CD14-positive monocyte (primary cell): Measurements from ENCODE around the gene UGT1A10. TPM values are rescaled to one million over a fixed set of nuclear protein-coding genes. Genes with fewer than 3 reads are reported as not detected.

ENCODE experiments used
- DNase-seq, 3 donors: peaks; one replicate each; pipeline ENCODE4 v3.0.0-alpha.2; 2011 to 2022
- H2AFZ ChIP-seq: 2 replicates; pipeline ENCODE4 v1.6.0; 2012; ENCODE audit warnings: mild to moderate bottlenecking, low read depth, low read length, inconsistent platforms; ENCODE audit not compliant: insufficient read depth, poor library complexity, severe bottlenecking
- H3K27ac ChIP-seq, 2 donors: 1 replicate in 1 of 2; 2 replicates in 1 of 2; pipeline ENCODE4 v1.5.1; 2012 to 2013; ENCODE audit warnings: low read length in 2 of 2, control low read depth in 1 of 2, inconsistent platforms in 1 of 2, low read depth in 1 of 2, mild to moderate bottlenecking in 1 of 2
- H3K27me3 ChIP-seq, 2 donors: one replicate each; pipeline versions ENCODE4 v1.6.0 to v1.6.1; 2011 to 2013; ENCODE audit warnings: low read length in 2 of 2; ENCODE audit not compliant: control insufficient read depth in 2 of 2, insufficient read depth in 2 of 2
- H3K36me3 ChIP-seq, 2 donors: replicated peaks in 1 of 2; 1 replicate in 1 of 2; 2 replicates in 1 of 2; pipeline versions ENCODE4 v1.5.1 to v1.6.1; 2012 to 2013; ENCODE audit warnings: low read length in 2 of 2, control low read depth in 1 of 2, inconsistent platforms in 1 of 2, mild to moderate bottlenecking in 1 of 2; ENCODE audit not compliant: insufficient read depth in 2 of 2, control insufficient read depth in 1 of 2
- H3K4me1 ChIP-seq, 2 donors: 1 replicate in 1 of 2; 2 replicates in 1 of 2; pipeline versions ENCODE4 v1.5.1 to v1.6.1; 2012 to 2013; ENCODE audit warnings: low read length in 2 of 2, control low read depth in 1 of 2, inconsistent platforms in 1 of 2, mild to moderate bottlenecking in 1 of 2, moderate library complexity in 1 of 2; ENCODE audit not compliant: insufficient read depth in 2 of 2, control insufficient read depth in 1 of 2
- H3K4me2 ChIP-seq: replicated peaks from 2 replicates; pipeline ENCODE3; 2012; ENCODE audit warnings: low read length, moderate library complexity, mild to moderate bottlenecking; ENCODE audit not compliant: poor library complexity, severe bottlenecking; ENCODE audit errors: extremely low read depth
- H3K4me3 ChIP-seq, 3 experiments: fragments of 200-600 bp in 1 of 3; sonication (generic) in 1 of 3; replicated peaks in 1 of 3; 1 replicate in 2 of 3; 2 replicates in 1 of 3; pipeline ENCODE4 v1.5.1; 2011 to 2013; ENCODE audit warnings: low read length in 3 of 3, mild to moderate bottlenecking in 3 of 3, control low read depth in 2 of 3, low read depth in 2 of 3, inconsistent platforms in 1 of 3, moderate library complexity in 1 of 3
- H3K79me2 ChIP-seq: 2 replicates; pipeline ENCODE4 v1.6.0; 2012; ENCODE audit warnings: mild to moderate bottlenecking, control low read depth, inconsistent platforms, low read length, moderate library complexity; ENCODE audit not compliant: insufficient read depth
- H3K9ac ChIP-seq: 2 replicates; pipeline ENCODE4 v1.6.0; 2017; ENCODE audit warnings: low read length, mild to moderate bottlenecking; ENCODE audit not compliant: insufficient read depth, poor library complexity, severe bottlenecking
- H3K9me3 ChIP-seq, 2 donors: replicated peaks in 1 of 2; 1 replicate in 1 of 2; 2 replicates in 1 of 2; pipeline versions ENCODE4 v1.5.1 to v1.6.1; 2012 to 2013; ENCODE audit warnings: low read length in 2 of 2, control low read depth in 1 of 2; ENCODE audit not compliant: control insufficient read depth in 1 of 2, insufficient read depth in 1 of 2
- H4K20me1 ChIP-seq: 2 replicates; pipeline ENCODE4 v1.6.0; 2012; ENCODE audit warnings: mild to moderate bottlenecking, low read length, control low read depth, moderate library complexity; ENCODE audit not compliant: insufficient read depth
- H3K27ac Mint-ChIP-seq, 7 donors: one replicate each; pipeline ENCODE4 v1.8.0; 2020; ENCODE audit warnings: mild to moderate bottlenecking in 7 of 7, mixed read lengths in 7 of 7, moderate library complexity in 6 of 7, inconsistent platforms in 2 of 7
- H3K27me3 Mint-ChIP-seq, 3 donors: one replicate each; pipeline ENCODE4 v1.8.0; 2021 to 2022; ENCODE audit warnings: low read depth in 3 of 3, mild to moderate bottlenecking in 3 of 3, mixed read lengths in 3 of 3, moderate library complexity in 3 of 3, inconsistent platforms in 1 of 3
- H3K36me3 Mint-ChIP-seq, 2 donors: one replicate each; pipeline ENCODE4 v1.8.0; 2020; ENCODE audit warnings: mixed read lengths in 2 of 2, inconsistent platforms in 1 of 2, mild to moderate bottlenecking in 1 of 2
- H3K4me1 Mint-ChIP-seq: one replicate; pipeline ENCODE4 v1.8.0; 2020; ENCODE audit warnings: mild to moderate bottlenecking, mixed read lengths
- H3K4me3 Mint-ChIP-seq, 2 donors: one replicate each; pipeline ENCODE4 v1.8.0; 2020; ENCODE audit warnings: mild to moderate bottlenecking in 2 of 2, mixed read lengths in 2 of 2, moderate library complexity in 1 of 2
- H3K9me3 Mint-ChIP-seq, 7 donors: one replicate each; pipeline ENCODE4 v1.8.0; 2020 to 2022; ENCODE audit warnings: mixed read lengths in 7 of 7, mild to moderate bottlenecking in 6 of 7, moderate library complexity in 6 of 7, inconsistent platforms in 2 of 7
- CTCF ChIP-seq: fragments of 200-600 bp; IDR thresholded peaks from one replicate; pipeline ENCODE4 v1.8.0; 2022; ENCODE audit warnings: antibody characterized with exemption, mild to moderate bottlenecking
- WGBS: methylation state at CpG from one replicate; pipeline ENCODE4 v1.1.5; 2013; ENCODE audit warnings: missing lambda C conversion rate; ENCODE audit not compliant: insufficient coverage; 5-methylcytosine and 5-hydroxymethylcytosine counted together
- intact Hi-C, 2 donors: fragments of 100-400 bp; cut with micrococcal nuclease; formaldehyde crosslinking; loops; one replicate each; pipeline versions ENCODE4 v1.15.0 to v1.15.1; 2023
- polyA plus RNA-seq, 3 donors: library from polyadenylated mRNA; depleted of rRNA in 1 of 3; unstranded in 2 of 3; stranded (reverse) in 1 of 3; fragments of 300-500 nt in 2 of 3; fragments of >200 nt in 1 of 3; fragmentation: Illumina TruSeq in 2 of 3; gene quantifications; 1 replicate in 2 of 3; 2 replicates in 1 of 3; pipeline ENCODE4 v1.2.3, GENCODE V29; 2012 to 2021

The UGT1A10 gene
- polyA plus RNA-seq, 3 donors: not detected

GRCh38 chr2:233768076-233768475 lies 131.8 kb downstream of the UGT1A10 start:
- H3K4me1 ChIP-seq: no peaks in the 10 kb centered on the region
- H3K27me3 Mint-ChIP-seq: peaks cover 6 to 8% (median 6%) of the 10 kb centered on the region in 3 donors
- no peaks in the 10 kb centered on the region for H3K27me3 ChIP-seq
- H3K27ac Mint-ChIP-seq: no peak overlapping the region
- peaks cover 0 to 5% (median 1%) of the 10 kb centered on the region in 7 donors for H3K9me3 Mint-ChIP-seq
- no peak overlapping the region for H3K4me3 Mint-ChIP-seq
- no peaks in the 10 kb centered on the region for H4K20me1 ChIP-seq
- TF ChIP-seq CTCF: no peak
- H3K9me3 ChIP-seq: no peaks in the 10 kb centered on the region
- no peaks in the 10 kb centered on the region for H3K4me1 Mint-ChIP-seq
- H2AFZ ChIP-seq: no peak overlapping the region
- intact Hi-C loops: no loop called here
- no peak overlapping the region for H3K4me2 ChIP-seq
- H3K4me3 ChIP-seq: no peak overlapping the region
- H3K36me3 ChIP-seq: no peaks in the 10 kb centered on the region
- no peaks in the 10 kb centered on the region for H3K79me2 ChIP-seq
- 93% methylated on average over 4 of the region's 4 CpGs for WGBS
- no peaks in the 10 kb centered on the region for H3K36me3 Mint-ChIP-seq
- no peak for DNase-seq
- H3K27ac ChIP-seq: no peak overlapping the region
- H3K9ac ChIP-seq: no peak overlapping the region

- peaks cover 5 to 8% (median 6%) of the 10 kb centered on the region in 3 donors for H3K27me3 Mint-ChIP-seq
Measured at GRCh38 chr2:233769260-233769659, 133.0 kb downstream of the UGT1A10 start.

More at GRCh38 chr2:233769260-233769659, 133.0 kb downstream of the UGT1A10 start:
- no peak overlapping the region for H3K4me3 ChIP-seq
- no peaks in the 10 kb centered on the region for H3K36me3 Mint-ChIP-seq
- H3K27ac Mint-ChIP-seq: no peak overlapping the region
- H3K9me3 ChIP-seq: no peaks in the 10 kb centered on the region
- H3K4me1 Mint-ChIP-seq: no peaks in the 10 kb centered on the region
- H3K9me3 Mint-ChIP-seq: peaks cover 0 to 5% (median 1%) of the 10 kb centered on the region in 7 donors
- no peak overlapping the region for H3K27ac ChIP-seq
- H3K27me3 ChIP-seq: no peaks in the 10 kb centered on the region
- H3K4me1 ChIP-seq: no peaks in the 10 kb centered on the region
- H3K9ac ChIP-seq: no peak overlapping the region
- H3K36me3 ChIP-seq: no peaks in the 10 kb centered on the region
- intact Hi-C loops: no loop called here
- H3K79me2 ChIP-seq: no peaks in the 10 kb centered on the region
- no peak overlapping the region for H3K4me3 Mint-ChIP-seq
- WGBS: 98% methylated on average over 9 of the region's 9 CpGs
- TF ChIP-seq CTCF: no peak
- H4K20me1 ChIP-seq: no peaks in the 10 kb centered on the region
- no peak for DNase-seq
- H3K4me2 ChIP-seq: no peak overlapping the region
- no peak overlapping the region for H2AFZ ChIP-seq
